Fibroblast of villous mesenchyme (primary cell): ENCODE results near the gene TPX2. TPM values are rescaled to one million over a fixed set of nuclear protein-coding genes. Genes with fewer than 3 reads are reported as not detected.
"Not testable (repeated sequence)": the region's sequence is repeated elsewhere in the genome, so short reads cannot be mapped to it uniquely, and the experiment has no call there.

Experiments
- DNase-seq: peaks from one replicate; pipeline ENCODE4 v3.0.0-alpha.2; 2010; ENCODE audit warnings: low read depth
- H3K4me3 ChIP-seq: 2 replicates; pipeline ENCODE4 v1.5.1; 2011; ENCODE audit warnings: low read depth, mild to moderate bottlenecking, low read length
- total RNA-seq: library from RNA; depleted of rRNA; stranded (reverse); fragments of >200 nt; gene quantifications from 2 replicates; pipeline ENCODE4 v1.2.3, GENCODE V29; 2012
- TF ChIP-seq, protein P1 (sequence below): IDR thresholded peaks from 2 replicates; pipeline ENCODE4 v1.5.1; 2012; ENCODE audit warnings: low read depth, mild to moderate bottlenecking, low read length; ENCODE audit not compliant: insufficient read depth

The TPX2 gene
- total RNA-seq, 1 donor, result 62.2 TPM

DNA sequence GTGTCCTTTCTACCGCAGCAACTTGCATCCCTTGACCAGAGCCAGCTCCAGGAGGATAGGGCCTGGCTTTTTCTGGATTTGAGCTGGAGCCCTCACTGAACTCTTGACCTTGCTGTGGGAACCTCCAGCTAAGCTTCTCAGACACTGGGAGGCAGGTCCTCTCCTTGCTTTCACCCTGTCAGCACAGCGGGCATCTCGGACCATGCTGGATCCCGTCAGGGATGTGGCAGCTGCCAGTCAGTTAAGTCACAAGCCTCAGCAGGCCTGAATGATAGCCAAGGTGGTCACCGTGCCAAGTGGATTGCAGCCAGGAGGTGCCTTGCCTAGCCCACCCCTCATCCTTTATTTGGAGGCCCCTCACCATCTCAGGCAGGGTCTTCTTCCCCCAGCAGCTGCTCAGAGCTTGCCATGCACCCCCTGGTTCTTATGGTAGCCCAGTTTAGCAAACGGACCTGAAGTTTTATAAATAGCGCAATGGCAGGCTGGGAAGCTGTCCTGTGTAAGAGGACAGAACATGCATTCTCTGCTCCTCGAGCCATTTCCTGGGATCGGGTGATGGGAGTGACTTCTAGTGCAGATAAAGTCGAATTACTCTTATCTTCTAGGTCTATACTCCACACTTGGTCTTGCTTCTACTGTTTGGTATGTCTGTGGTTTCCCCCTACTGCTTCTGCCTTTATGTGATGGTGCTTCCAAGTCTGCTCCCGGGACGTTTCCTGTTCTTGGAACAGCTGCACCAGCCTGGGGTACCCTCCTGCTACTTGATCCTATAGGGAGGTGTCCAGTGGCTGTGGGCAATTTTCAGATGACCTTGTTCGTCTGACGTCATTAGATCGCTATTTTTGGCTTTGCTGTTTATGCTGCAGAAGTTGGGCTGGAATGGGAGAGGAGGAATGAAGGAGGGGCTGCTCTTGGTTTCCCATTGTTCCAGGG lies 73.0 kb downstream of the TPX2 start:
- DNase-seq, result peak; percentile 93
- TF ChIP-seq, protein P1, sequence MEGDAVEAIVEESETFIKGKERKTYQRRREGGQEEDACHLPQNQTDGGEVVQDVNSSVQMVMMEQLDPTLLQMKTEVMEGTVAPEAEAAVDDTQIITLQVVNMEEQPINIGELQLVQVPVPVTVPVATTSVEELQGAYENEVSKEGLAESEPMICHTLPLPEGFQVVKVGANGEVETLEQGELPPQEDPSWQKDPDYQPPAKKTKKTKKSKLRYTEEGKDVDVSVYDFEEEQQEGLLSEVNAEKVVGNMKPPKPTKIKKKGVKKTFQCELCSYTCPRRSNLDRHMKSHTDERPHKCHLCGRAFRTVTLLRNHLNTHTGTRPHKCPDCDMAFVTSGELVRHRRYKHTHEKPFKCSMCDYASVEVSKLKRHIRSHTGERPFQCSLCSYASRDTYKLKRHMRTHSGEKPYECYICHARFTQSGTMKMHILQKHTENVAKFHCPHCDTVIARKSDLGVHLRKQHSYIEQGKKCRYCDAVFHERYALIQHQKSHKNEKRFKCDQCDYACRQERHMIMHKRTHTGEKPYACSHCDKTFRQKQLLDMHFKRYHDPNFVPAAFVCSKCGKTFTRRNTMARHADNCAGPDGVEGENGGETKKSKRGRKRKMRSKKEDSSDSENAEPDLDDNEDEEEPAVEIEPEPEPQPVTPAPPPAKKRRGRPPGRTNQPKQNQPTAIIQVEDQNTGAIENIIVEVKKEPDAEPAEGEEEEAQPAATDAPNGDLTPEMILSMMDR, result no peak
- no peak overlapping the region for H3K4me3 ChIP-seq

DNA sequence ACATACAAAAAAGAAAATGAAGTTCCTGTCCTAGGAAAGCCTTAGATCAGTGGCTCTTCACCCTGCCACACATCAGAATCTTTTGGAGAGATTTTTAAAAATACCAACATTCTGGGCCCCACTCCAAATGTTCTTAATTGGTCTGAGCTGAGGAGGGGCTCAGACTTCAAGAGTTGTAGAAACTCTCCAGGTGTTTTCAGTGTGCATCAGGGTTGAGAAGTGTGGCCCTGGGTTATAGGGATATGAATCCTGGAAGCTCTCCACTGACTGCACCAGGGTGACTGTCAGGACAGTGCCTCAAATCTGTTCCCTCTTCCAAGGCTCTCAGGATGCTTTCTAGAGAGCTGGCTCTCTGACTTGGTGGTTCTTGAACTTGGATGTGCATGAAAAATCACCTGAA lies 74.5 kb downstream of the TPX2 start:
- TF ChIP-seq, protein P1, result no peak
- H3K4me3 ChIP-seq, result no peak overlapping the region
- DNase-seq, result no peak

DNA sequence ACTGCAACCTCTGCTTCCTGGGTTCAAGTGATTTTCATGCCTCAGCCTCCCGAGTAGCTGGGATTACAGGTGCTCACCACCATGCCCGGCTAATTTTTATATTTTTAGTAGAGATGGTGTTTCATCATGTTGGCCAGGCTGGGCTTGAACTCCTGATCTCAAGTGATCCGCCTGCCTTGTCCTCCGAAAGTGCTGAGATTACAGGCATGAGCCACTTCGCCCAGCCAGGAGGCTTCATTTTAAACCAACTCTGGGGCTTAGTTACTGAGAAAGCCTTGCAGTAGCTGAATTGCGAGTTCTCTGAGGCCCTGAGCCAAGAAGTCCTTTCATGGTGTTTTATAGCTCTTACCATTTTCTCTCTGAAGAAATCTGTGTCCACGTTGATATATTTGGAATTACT lies 75.1 kb downstream of the TPX2 start:
- H3K4me3 ChIP-seq, DNase-seq: not testable (repeated sequence)

DNA sequence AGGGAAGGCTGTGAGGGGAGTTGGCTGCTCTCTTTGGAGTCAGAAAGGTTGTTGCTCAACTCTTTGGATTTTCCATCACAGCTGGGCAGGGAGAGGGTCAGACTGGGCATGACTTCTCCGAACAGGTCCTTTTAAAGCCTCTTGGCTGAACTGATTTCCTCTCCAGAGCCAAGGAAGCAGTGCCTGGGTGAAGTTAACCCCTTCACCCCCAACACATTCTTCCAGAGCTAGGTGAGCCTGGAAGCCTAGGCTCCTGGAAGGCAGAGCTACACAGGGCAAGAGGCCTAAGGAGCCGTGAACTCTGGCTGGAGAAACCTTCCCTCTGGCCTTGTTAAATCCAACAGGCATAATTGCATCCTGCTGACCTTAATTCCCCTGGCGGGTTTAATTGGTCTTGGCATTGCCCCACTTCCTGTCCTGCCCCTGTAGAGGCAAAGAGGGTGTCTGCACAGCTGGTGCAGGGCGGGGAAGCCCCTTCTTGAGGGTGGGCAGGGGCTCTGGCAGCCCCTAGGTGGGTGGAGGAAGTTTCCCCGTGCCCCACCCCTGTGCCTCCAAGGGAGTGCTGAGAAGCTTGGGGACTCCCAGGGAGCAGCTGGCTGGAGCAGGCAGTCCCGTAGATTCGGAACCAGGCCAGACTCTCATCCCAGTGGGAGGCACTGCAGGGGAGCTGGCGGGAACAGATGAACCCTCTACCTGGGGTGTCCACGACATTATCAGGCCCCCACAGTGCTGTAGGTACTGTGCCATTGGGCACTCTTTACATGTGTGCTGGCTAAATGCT lies 76.5 kb downstream of the TPX2 start:
- no peak overlapping the region for H3K4me3 ChIP-seq
- TF ChIP-seq, protein P1, result no peak
- peak; percentile 46 for DNase-seq

DNA sequence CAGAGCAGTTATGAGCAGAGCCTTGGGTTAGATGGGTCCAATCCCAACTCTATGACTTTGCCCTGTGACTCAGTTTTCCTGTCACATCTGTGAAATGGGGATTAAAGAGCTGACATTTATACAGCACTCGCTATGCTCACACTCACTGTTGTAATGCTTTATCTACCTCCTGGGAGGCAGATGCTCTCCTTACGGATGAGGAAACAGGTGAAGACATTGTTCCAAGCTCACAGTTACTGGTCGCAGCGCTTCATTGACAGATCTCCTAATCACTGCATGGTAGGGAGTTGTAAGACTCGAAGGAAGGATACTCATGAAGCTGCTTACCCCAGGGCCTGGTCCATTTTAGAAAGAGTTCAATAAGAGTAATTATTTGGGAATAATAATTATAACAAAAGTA lies 77.1 kb downstream of the TPX2 start:
- no peak overlapping the region for H3K4me3 ChIP-seq
- no peak for DNase-seq
- TF ChIP-seq, protein P1, result no peak

DNA sequence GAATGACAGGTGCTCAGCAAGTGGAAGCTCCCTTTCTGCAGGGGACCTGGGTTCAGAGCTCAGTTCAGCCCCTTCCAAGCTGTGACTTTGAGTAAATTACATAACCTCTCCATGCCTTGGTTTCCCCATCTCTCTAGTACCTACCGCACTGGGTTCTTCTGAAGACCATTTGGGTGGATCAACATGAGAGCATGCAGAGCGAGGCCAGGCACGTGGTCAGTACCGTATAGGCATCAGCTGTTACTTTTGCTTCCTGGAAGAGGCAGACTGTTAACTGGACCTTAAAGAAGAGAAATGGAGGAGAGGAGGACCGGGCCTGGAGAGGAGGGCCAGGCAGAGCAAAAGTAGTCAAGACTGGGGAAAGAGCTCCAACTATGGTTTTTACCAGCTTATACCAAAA lies 78.4 kb downstream of the TPX2 start:
- DNase-seq, result no peak
- no peak overlapping the region for H3K4me3 ChIP-seq
- TF ChIP-seq, protein P1, result no peak

DNA sequence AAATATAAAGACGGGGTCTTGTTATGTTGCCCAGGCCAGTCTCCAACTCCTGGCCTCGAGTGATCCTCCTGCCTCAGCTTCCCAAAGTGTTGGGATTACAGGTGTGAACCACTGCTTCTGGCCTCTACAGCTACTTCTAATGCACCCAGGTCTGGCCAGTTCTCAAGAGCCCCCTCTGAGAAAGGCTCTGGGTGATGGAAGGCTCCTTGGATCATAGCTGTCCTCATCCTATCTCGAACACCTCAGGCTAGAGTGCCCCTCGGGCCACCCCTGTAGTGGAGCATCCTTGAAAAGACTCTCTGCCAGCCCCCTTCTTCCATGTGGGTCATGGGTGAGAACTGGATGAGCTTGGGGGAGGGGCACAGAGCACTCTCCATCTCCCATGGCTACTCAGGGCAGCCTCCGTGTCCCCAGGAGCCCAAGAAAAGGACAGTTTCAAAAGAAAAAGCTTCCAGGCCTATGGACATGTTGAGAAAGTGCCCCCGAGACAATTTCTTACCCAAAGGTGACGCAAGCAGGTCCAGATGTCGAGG lies 79.4 kb downstream of the TPX2 start:
- TF ChIP-seq, protein P1, result no peak
- no peak for DNase-seq
- H3K4me3 ChIP-seq, result no peak overlapping the region
